HG02759 (cell line): Measurements from ENCODE around the gene SHC3.

Experiments
- ATAC-seq: cut with Tn5 transposase; IDR thresholded peaks from one replicate; pipeline ENCODE4 v1.9.1; 2021; ENCODE audit warnings: mild to moderate bottlenecking, moderate library complexity; ENCODE audit not compliant: unreplicated experiment

SHC3 gene

GRCh38 chr9:89112243-89112642, 66.4 kb downstream of the SHC3 start:
- no peak for ATAC-seq

- ATAC-seq: no peak
Observed at GRCh38 chr9:89109666-89110065, 69.0 kb downstream of the SHC3 start.

- no peak for ATAC-seq
Observed at GRCh38 chr9:89107406-89107805, 71.2 kb downstream of the SHC3 start.

GRCh38 chr9:89106224-89106851, 72.3 kb downstream of the SHC3 start:
- no peak for ATAC-seq

- ATAC-seq: no peak
Observed at GRCh38 chr9:89104821-89105220, 73.8 kb downstream of the SHC3 start.

GRCh38 chr9:89097219-89097618, 81.4 kb downstream of the SHC3 start:
- ATAC-seq: no peak

GRCh38 chr9:89096807-89097206, 81.8 kb downstream of the SHC3 start:
- ATAC-seq: no peak

GRCh38 chr9:89095761-89096528, 82.7 kb downstream of the SHC3 start:
- no peak for ATAC-seq

GRCh38 chr9:89093201-89093975, 85.2 kb downstream of the SHC3 start:
- no peak for ATAC-seq

- ATAC-seq: no peak
Observed at GRCh38 chr9:89089176-89089575, 89.4 kb downstream of the SHC3 start.

GRCh38 chr9:89083626-89084025, 95.0 kb downstream of the SHC3 start:
- ATAC-seq: no peak

GRCh38 chr9:89080193-89080592, 98.4 kb downstream of the SHC3 start:
- ATAC-seq: no peak

- no peak for ATAC-seq
Observed at GRCh38 chr9:89079391-89079790, 99.2 kb downstream of the SHC3 start.

GRCh38 chr9:89078860-89079259, 99.8 kb downstream of the SHC3 start:
- ATAC-seq: no peak

GRCh38 chr9:89078421-89078820, 100.2 kb downstream of the SHC3 start:
- ATAC-seq: no peak

GRCh38 chr9:89077519-89077918, 101.1 kb downstream of the SHC3 start:
- ATAC-seq: peak; percentile 85

- no peak for ATAC-seq
Observed at GRCh38 chr9:89073397-89073796, 105.2 kb downstream of the SHC3 start.

GRCh38 chr9:89071591-89071990, 107.0 kb downstream of the SHC3 start:
- ATAC-seq: no peak

- no peak for ATAC-seq
Observed at GRCh38 chr9:89066835-89067234, 111.8 kb downstream of the SHC3 start.

GRCh38 chr9:89065921-89066320, 112.7 kb downstream of the SHC3 start:
- no peak for ATAC-seq

- no peak for ATAC-seq
Observed at GRCh38 chr9:89060790-89061189, 117.8 kb downstream of the SHC3 start.
